Measurements from ENCODE around the gene SGPL1.

The SGPL1 gene

DNA sequence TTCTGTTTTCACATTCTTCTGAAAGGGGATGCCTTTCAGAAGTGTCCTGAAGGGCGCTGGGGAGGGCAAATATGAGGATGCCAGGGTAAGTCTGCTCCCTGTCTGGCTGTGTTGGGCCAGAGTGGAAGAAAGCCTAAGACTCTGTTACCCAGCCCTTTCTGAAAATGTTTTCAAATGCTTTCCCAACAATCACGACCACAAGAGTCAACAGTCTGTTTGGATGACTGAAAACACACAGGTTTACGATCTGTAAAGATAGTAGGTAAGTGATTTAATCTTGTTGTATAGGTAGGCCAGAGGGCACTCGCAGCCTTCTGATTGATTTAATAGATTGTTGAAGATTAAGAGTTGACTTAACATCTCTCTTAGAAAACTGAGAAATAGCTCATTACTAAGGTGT lies 13.2 kb downstream of the SGPL1 start:
- TF ChIP-seq, protein P1, sequence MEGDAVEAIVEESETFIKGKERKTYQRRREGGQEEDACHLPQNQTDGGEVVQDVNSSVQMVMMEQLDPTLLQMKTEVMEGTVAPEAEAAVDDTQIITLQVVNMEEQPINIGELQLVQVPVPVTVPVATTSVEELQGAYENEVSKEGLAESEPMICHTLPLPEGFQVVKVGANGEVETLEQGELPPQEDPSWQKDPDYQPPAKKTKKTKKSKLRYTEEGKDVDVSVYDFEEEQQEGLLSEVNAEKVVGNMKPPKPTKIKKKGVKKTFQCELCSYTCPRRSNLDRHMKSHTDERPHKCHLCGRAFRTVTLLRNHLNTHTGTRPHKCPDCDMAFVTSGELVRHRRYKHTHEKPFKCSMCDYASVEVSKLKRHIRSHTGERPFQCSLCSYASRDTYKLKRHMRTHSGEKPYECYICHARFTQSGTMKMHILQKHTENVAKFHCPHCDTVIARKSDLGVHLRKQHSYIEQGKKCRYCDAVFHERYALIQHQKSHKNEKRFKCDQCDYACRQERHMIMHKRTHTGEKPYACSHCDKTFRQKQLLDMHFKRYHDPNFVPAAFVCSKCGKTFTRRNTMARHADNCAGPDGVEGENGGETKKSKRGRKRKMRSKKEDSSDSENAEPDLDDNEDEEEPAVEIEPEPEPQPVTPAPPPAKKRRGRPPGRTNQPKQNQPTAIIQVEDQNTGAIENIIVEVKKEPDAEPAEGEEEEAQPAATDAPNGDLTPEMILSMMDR (IDR thresholded peaks at IDR 0.05; ENCODE audit: borderline replicate concordance, insufficient read depth, low read depth, low read length) = no peak
- no peak overlapping the region for H3K4me3 ChIP-seq (ENCODE audit: low read depth, low read length)

- TF ChIP-seq, protein P1 (IDR thresholded peaks at IDR 0.05; ENCODE audit: borderline replicate concordance, insufficient read depth, low read depth, low read length) = no peak
- H3K4me3 ChIP-seq (ENCODE audit: low read depth, low read length) = no peak overlapping the region
Measured at GRCh38 chr10:70829543-70829942, 13.8 kb downstream of the SGPL1 start.

- no peak overlapping the region for H3K4me3 ChIP-seq (ENCODE audit: low read depth, low read length)
- TF ChIP-seq, protein P1 (IDR thresholded peaks at IDR 0.05; ENCODE audit: borderline replicate concordance, insufficient read depth, low read depth, low read length) = no peak
Measured at GRCh38 chr10:70830164-70830563, 14.4 kb downstream of the SGPL1 start.

DNA sequence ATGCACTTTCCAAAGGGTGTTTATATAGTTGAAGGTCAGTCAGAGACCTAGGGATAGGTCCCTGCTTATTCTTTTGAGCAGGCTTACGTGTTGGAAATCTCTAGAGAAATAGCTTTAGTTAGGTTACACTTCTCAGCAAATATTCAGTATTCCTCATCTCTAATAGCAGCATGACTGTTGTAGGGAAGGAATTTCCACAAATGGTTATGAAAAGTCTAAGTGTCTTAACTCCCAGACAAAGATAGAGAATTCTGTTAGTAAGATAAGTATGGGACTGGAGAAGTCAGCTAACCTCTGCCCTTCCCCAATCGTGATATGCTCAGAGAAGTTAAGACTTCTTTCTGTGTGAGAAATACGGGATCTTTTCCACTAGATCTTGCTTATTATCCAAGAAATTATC lies 16.5 kb downstream of the SGPL1 start:
- H3K4me3 ChIP-seq (ENCODE audit: low read depth, low read length) = no peak overlapping the region
- TF ChIP-seq, protein P1 (IDR thresholded peaks at IDR 0.05; ENCODE audit: borderline replicate concordance, insufficient read depth, low read depth, low read length) = no peak

- no peak overlapping the region for H3K4me3 ChIP-seq (ENCODE audit: low read depth, low read length)
- TF ChIP-seq, protein P1 (IDR thresholded peaks at IDR 0.05; ENCODE audit: borderline replicate concordance, insufficient read depth, low read depth, low read length) = no peak
Measured at GRCh38 chr10:70832852-70833528, 17.2 kb downstream of the SGPL1 start.

DNA sequence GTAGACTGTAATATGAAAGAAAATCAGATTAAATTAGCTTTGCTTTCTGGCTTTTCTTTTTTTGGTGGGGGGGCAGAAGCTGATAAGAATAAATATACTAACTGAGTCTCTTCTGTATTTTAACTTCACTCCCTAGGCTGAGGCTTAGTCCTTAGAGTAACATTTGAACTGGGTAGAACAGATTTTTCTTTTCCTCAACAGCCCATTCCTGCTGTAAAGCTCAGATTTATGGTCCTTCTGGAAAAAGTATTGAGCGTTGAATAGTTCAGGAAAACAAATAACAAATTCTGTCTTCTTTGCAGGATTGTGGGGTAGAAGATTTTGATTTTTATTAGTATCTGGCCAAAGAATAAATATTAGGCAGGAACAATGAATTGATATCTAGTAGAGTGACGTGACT lies 17.9 kb downstream of the SGPL1 start:
- TF ChIP-seq, protein P1 (IDR thresholded peaks at IDR 0.05; ENCODE audit: borderline replicate concordance, insufficient read depth, low read depth, low read length) = no peak
- H3K4me3 ChIP-seq (ENCODE audit: low read depth, low read length) = no peak overlapping the region

- H3K4me3 ChIP-seq (ENCODE audit: low read depth, low read length) = no peak overlapping the region
- TF ChIP-seq, protein P1 (IDR thresholded peaks at IDR 0.05; ENCODE audit: borderline replicate concordance, insufficient read depth, low read depth, low read length) = no peak
Measured at GRCh38 chr10:70834021-70834420, 18.3 kb downstream of the SGPL1 start.
